KMS-11 (cell line): ENCODE data around the gene LYRM1.

Source experiments
- H2AFZ ChIP-seq: fragments of 200-600 bp; sonication (generic); 2 replicates; pipeline ENCODE4 v1.6.1; 2016; ENCODE audit warnings: antibody characterized with exemption, mixed run types, low read depth
- H3K27ac ChIP-seq: fragments of 200-600 bp; sonication (generic); 2 replicates; pipeline ENCODE4 v1.6.1; 2016; ENCODE audit warnings: mild to moderate bottlenecking, mixed run types
- H3K27me3 ChIP-seq: fragments of 200-600 bp; sonication (generic); 2 replicates; pipeline ENCODE4 v1.6.1; 2017; ENCODE audit warnings: mild to moderate bottlenecking, low read depth, mixed run types, moderate library complexity; ENCODE audit not compliant: insufficient read depth
- H3K36me3 ChIP-seq: fragments of 200-600 bp; sonication (generic); 2 replicates; pipeline ENCODE4 v1.6.1; 2017; ENCODE audit warnings: mild to moderate bottlenecking, mixed run types; ENCODE audit not compliant: insufficient read depth
- H3K4me1 ChIP-seq: fragments of 200-600 bp; sonication (generic); 2 replicates; pipeline ENCODE4 v1.6.1; 2016; ENCODE audit warnings: mild to moderate bottlenecking, low read depth, mixed run types; ENCODE audit not compliant: poor library complexity, severe bottlenecking
- H3K4me2 ChIP-seq: fragments of 200-600 bp; sonication (generic); 2 replicates; pipeline ENCODE4 v1.7.0; 2016; ENCODE audit warnings: mild to moderate bottlenecking, mixed run types
- H3K4me3 ChIP-seq: fragments of 200-600 bp; sonication (generic); IDR thresholded peaks from 2 replicates; pipeline ENCODE4 v1.6.1; 2017; ENCODE audit warnings: low read depth, low read length, mixed read lengths; ENCODE audit not compliant: insufficient read depth
- H3K79me2 ChIP-seq: fragments of 200-600 bp; sonication (generic); 2 replicates; pipeline ENCODE4 v1.6.1; 2016; ENCODE audit warnings: low read depth, mixed run types; ENCODE audit not compliant: insufficient read depth
- H3K9ac ChIP-seq: fragments of 200-600 bp; sonication (generic); 2 replicates; pipeline ENCODE4 v1.6.1; 2016; ENCODE audit warnings: mild to moderate bottlenecking, mixed run types
- H4K20me1 ChIP-seq: fragments of 200-600 bp; sonication (generic); 2 replicates; pipeline ENCODE4 v1.6.1; 2016; ENCODE audit warnings: mild to moderate bottlenecking, mixed run types; ENCODE audit not compliant: insufficient read depth
- TF ChIP-seq, protein P1 (sequence below): fragments of 200-600 bp; sonication (generic); conservative IDR thresholded peaks from 2 replicates; pipeline ENCODE4 v1.6.1; 2017; ENCODE audit warnings: low read depth, mild to moderate bottlenecking, antibody characterized with exemption, low read length, moderate library complexity, mixed read lengths

LYRM1 gene

DNA sequence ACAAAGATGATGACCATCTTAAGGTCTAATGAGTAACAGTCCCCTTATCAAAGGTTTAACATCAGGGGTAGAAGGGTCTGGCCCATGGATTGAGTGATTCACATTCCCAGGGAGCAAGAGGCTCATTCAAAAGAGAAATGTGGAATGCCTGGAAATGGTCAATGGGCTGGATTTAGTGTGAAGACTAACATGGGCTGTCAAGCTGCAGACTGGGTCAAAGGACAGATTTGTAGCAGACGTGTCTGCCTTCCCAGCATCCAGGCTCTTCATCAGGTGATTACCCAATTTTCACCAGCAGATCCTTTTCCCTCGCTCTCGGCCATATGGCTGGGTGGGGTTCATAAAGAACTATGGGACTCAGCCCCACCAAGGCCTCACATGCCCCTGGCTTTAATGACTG, 27.2 kb upstream of the LYRM1 start:
- H3K4me1 ChIP-seq: peaks cover 44% of the 10 kb centered on the region
- no peak overlapping the region for H3K27ac ChIP-seq
- peaks cover 14% of the 10 kb centered on the region for H4K20me1 ChIP-seq
- no peak overlapping the region for H3K4me3 ChIP-seq
- H3K27me3 ChIP-seq: no peaks in the 10 kb centered on the region; the same call in 1 of the 2 replicates
- no peak overlapping the region for H3K9ac ChIP-seq
- no peaks in the 10 kb centered on the region for H3K79me2 ChIP-seq
- H3K4me2 ChIP-seq: peak overlapping the region; percentile 64; the same call in 1 of the 2 replicates
- H3K36me3 ChIP-seq: no peaks in the 10 kb centered on the region
- TF ChIP-seq, protein P1, sequence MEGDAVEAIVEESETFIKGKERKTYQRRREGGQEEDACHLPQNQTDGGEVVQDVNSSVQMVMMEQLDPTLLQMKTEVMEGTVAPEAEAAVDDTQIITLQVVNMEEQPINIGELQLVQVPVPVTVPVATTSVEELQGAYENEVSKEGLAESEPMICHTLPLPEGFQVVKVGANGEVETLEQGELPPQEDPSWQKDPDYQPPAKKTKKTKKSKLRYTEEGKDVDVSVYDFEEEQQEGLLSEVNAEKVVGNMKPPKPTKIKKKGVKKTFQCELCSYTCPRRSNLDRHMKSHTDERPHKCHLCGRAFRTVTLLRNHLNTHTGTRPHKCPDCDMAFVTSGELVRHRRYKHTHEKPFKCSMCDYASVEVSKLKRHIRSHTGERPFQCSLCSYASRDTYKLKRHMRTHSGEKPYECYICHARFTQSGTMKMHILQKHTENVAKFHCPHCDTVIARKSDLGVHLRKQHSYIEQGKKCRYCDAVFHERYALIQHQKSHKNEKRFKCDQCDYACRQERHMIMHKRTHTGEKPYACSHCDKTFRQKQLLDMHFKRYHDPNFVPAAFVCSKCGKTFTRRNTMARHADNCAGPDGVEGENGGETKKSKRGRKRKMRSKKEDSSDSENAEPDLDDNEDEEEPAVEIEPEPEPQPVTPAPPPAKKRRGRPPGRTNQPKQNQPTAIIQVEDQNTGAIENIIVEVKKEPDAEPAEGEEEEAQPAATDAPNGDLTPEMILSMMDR: no peak
- H2AFZ ChIP-seq: no peak overlapping the region

GRCh38 chr16:20874088-20874581, 26.4 kb upstream of the LYRM1 start:
- Histone ChIP-seq H3K9ac (no peak overlapping the region), H3K36me3 (no peaks in the 10 kb centered on the region), H3K4me1 (peaks cover 44% of the 10 kb centered on the region), H4K20me1 (peaks cover 14% of the 10 kb centered on the region), H3K79me2 (no peaks in the 10 kb centered on the region), H3K27me3 (no peaks in the 10 kb centered on the region; the same call in 1 of the 2 replicates), H2AFZ (no peak overlapping the region), H3K4me3 (no peak overlapping the region), H3K27ac (peak overlapping the region; percentile 21; the same call in 1 of the 2 replicates), H3K4me2 (peak overlapping the region; percentile 64; the same call in 1 of the 2 replicates)
- TF ChIP-seq, protein P1: no peak

- H2AFZ ChIP-seq: no peak overlapping the region
- H3K36me3 ChIP-seq: no peaks in the 10 kb centered on the region
- H3K27ac ChIP-seq: no peak overlapping the region
- H3K4me2 ChIP-seq: peak overlapping the region; percentile 64
- no peak overlapping the region for H3K9ac ChIP-seq
- H4K20me1 ChIP-seq: peaks cover 14% of the 10 kb centered on the region
- TF ChIP-seq, protein P1: no peak
- H3K27me3 ChIP-seq: no peaks in the 10 kb centered on the region; the same call in 1 of the 2 replicates
- no peaks in the 10 kb centered on the region for H3K79me2 ChIP-seq
- H3K4me1 ChIP-seq: peaks cover 44% of the 10 kb centered on the region
- H3K4me3 ChIP-seq: no peak overlapping the region
These were observed 25.3 kb upstream of the LYRM1 start for GRCh38 chr16:20875355-20875650.

- Histone ChIP-seq H3K27ac (no peak overlapping the region), H3K4me2 (no peak overlapping the region), H3K4me3 (no peak overlapping the region), H3K27me3 (no peaks in the 10 kb centered on the region; the same call in 1 of the 2 replicates), H3K36me3 (no peaks in the 10 kb centered on the region), H3K79me2 (no peaks in the 10 kb centered on the region), H4K20me1 (peaks cover 7% of the 10 kb centered on the region), H2AFZ (no peak overlapping the region), H3K4me1 (peaks cover 27% of the 10 kb centered on the region), H3K9ac (no peak overlapping the region)
- TF ChIP-seq, protein P1: no peak
These were observed 21.9 kb upstream of the LYRM1 start for GRCh38 chr16:20878682-20879147.
